Measurements from ENCODE around the gene RASD2. TPM values are rescaled to one million over a fixed set of nuclear protein-coding genes. Genes with fewer than 3 reads are reported as not detected.

RASD2 gene
- total RNA-seq, 1 donor from 2014 or later: 1.1 TPM

Other genes starting within 250 kb of the RASD2 start
- gene TOM1, start 240.9 kb upstream of the RASD2 start, total RNA-seq: 7.2 TPM
- gene HMOX1, start 159.7 kb upstream of the RASD2 start, total RNA-seq: 1.9 TPM
- gene MCM5, start 140.7 kb upstream of the RASD2 start, total RNA-seq: 11.9 TPM
- gene MB, start 76.5 kb downstream of the RASD2 start, total RNA-seq: not detected
- 2.2 TPM for gene APOL6, start 107.6 kb downstream of the RASD2 start, total RNA-seq
- not detected for gene APOL5, start 177.0 kb downstream of the RASD2 start, total RNA-seq